IMR-90 (cell line): ENCODE measurements around the gene CWC15. TPM values are rescaled to one million over a fixed set of nuclear protein-coding genes. Genes with fewer than 3 reads are reported as not detected.

ENCODE experiments used
- ATAC-seq: fragments of 200-7000 bp; cut with Tn5 transposase; 2 replicates; pipeline ENCODE4 v1.9.1; 2020; ENCODE audit warnings: low read depth, mild to moderate bottlenecking, moderate library complexity
- BruUV-seq: library from RNA; stranded (reverse); fragments of 400-500 nt; replicated peaks from 2 replicates; lab custom pipeline; 2021; lab: Mats Ljungman, UMichigan
- CTCF ChIA-PET: fragments of 300-600 bp; formaldehyde crosslinking; extraction: SDS; loops from one replicate; lab custom pipeline; 2021; ENCODE audit warnings: antibody characterized with exemption; lab: Yijun Ruan, JAX
- POLR2A ChIA-PET: fragments of 300-600 bp; sonication (Branson Sonifier 250); formaldehyde crosslinking; loops from one replicate; lab custom pipeline; 2022; ENCODE audit warnings: antibody characterized with exemption; ENCODE audit not compliant: unreplicated experiment; lab: Charles Lee
- DNase-seq: peaks from one replicate; pipeline ENCODE4 v3.0.0; 2013
- H2AFZ ChIP-seq: replicated peaks from 2 replicates; pipeline ENCODE3; 2013; ENCODE audit warnings: low read length, mild to moderate bottlenecking; ENCODE audit not compliant: poor library complexity
- H2AK5ac ChIP-seq: 2 replicates; pipeline ENCODE4 v1.6.1; 2013; ENCODE audit warnings: low read depth, low read length, inconsistent platforms
- H2AK9ac ChIP-seq: replicated peaks from 2 replicates; pipeline ENCODE3; 2013; ENCODE audit warnings: mild to moderate bottlenecking, low read depth, low read length, moderate library complexity; ENCODE audit not compliant: poor library complexity
- H2BK120ac ChIP-seq: 2 replicates; pipeline ENCODE4 v1.6.1; 2013; ENCODE audit warnings: low read depth, low read length, inconsistent platforms
- H2BK15ac ChIP-seq: 3 replicates; pipeline ENCODE4 v1.6.1; 2013; ENCODE audit warnings: low read depth, low read length, inconsistent platforms
- H2BK20ac ChIP-seq: 2 replicates; pipeline ENCODE4 v1.6.1; 2013; ENCODE audit warnings: low read depth, mild to moderate bottlenecking, inconsistent platforms, low read length, moderate library complexity
- H2BK5ac ChIP-seq: 2 replicates; pipeline ENCODE4 v1.6.1; 2013; ENCODE audit warnings: mild to moderate bottlenecking, low read depth, low read length, inconsistent platforms; ENCODE audit not compliant: poor library complexity, severe bottlenecking
- H3K14ac ChIP-seq: replicated peaks from 2 replicates; pipeline ENCODE4 v1.6.1; 2013; ENCODE audit warnings: low read depth, low read length, inconsistent platforms
- H3K18ac ChIP-seq: 2 replicates; pipeline ENCODE4 v1.6.1; 2013; ENCODE audit warnings: low read depth, low read length, control low read depth
- H3K23ac ChIP-seq: 2 replicates; pipeline ENCODE4 v1.6.1; 2013; ENCODE audit warnings: low read depth, low read length, inconsistent platforms
- H3K27ac ChIP-seq: 2 replicates; pipeline ENCODE4 v1.5.1; 2013; ENCODE audit warnings: mild to moderate bottlenecking, control low read depth, low read length; ENCODE audit not compliant: insufficient read depth
- H3K27me3 ChIP-seq: 2 replicates; pipeline ENCODE4 v1.6.1; 2013; ENCODE audit warnings: low read length; ENCODE audit not compliant: control insufficient read depth, insufficient read depth
- H3K36me3 ChIP-seq: 2 replicates; pipeline ENCODE4 v1.6.1; 2013; ENCODE audit warnings: low read length, mixed read lengths; ENCODE audit not compliant: control insufficient read depth, insufficient read depth
- H3K4ac ChIP-seq: 2 replicates; pipeline ENCODE4 v1.6.1; 2013; ENCODE audit warnings: low read depth, low read length, inconsistent platforms
- H3K4me1 ChIP-seq: 2 replicates; pipeline ENCODE4 v1.6.1; 2013; ENCODE audit warnings: low read length, mixed read lengths; ENCODE audit not compliant: control insufficient read depth, insufficient read depth
- H3K4me2 ChIP-seq: 2 replicates; pipeline ENCODE4 v1.6.1; 2013; ENCODE audit warnings: low read depth, mild to moderate bottlenecking, control low read depth, low read length, moderate library complexity
- H3K4me3 ChIP-seq: 2 replicates; pipeline ENCODE4 v1.5.1; 2013; ENCODE audit warnings: low read depth, mild to moderate bottlenecking, control low read depth, low read length, moderate library complexity; ENCODE audit not compliant: insufficient read depth
- H3K56ac ChIP-seq: 2 replicates; pipeline ENCODE4 v1.6.1; 2013; ENCODE audit warnings: low read length, inconsistent platforms; ENCODE audit not compliant: insufficient read depth; ENCODE audit errors: extremely low read depth
- H3K79me1 ChIP-seq, 2 experiments: 2 replicates each; pipeline ENCODE4 v1.6.1; 2013; ENCODE audit warnings: low read length in 2 of 2, inconsistent platforms in 1 of 2, low read depth in 1 of 2
- H3K9ac ChIP-seq: 2 replicates; pipeline ENCODE4 v1.6.1; 2013; ENCODE audit warnings: low read depth, low read length, control low read depth
- H3K9me1 ChIP-seq: 2 replicates; pipeline ENCODE4 v1.6.1; 2013; ENCODE audit warnings: low read length, inconsistent platforms; ENCODE audit not compliant: insufficient read depth
- H3K9me3 ChIP-seq: 2 replicates; pipeline ENCODE4 v1.6.1; 2013; ENCODE audit warnings: low read length; ENCODE audit not compliant: control insufficient read depth, insufficient read depth
- H4K20me1 ChIP-seq: 2 replicates; pipeline ENCODE4 v1.6.1; 2013; ENCODE audit warnings: low read length, inconsistent platforms; ENCODE audit not compliant: insufficient read depth
- H4K5ac ChIP-seq: 2 replicates; pipeline ENCODE4 v1.6.1; 2013; ENCODE audit warnings: mild to moderate bottlenecking, low read depth, low read length, control low read depth
- H4K8ac ChIP-seq, 2 experiments: 2 replicates each; pipeline ENCODE4 v1.6.1; 2013; ENCODE audit warnings: low read depth in 2 of 2, low read length in 2 of 2, control low read depth in 1 of 2, inconsistent platforms in 1 of 2
- H4K91ac ChIP-seq: 2 replicates; pipeline ENCODE4 v1.6.1; 2013; ENCODE audit warnings: low read depth, low read length, inconsistent platforms; ENCODE audit not compliant: insufficient read depth
- CEBPB ChIP-seq: IDR thresholded peaks from 2 replicates; pipeline ENCODE4 v1.6.1; 2012; ENCODE audit warnings: low read depth, low read length, improper control_type of control experiment
- CTCF ChIP-seq: conservative IDR thresholded peaks from 2 replicates; pipeline ENCODE4 v1.5.1; 2012; ENCODE audit warnings: mild to moderate bottlenecking, low read depth, low read length, improper control_type of control experiment
- MAFK ChIP-seq: IDR thresholded peaks from 2 replicates; pipeline ENCODE4 v1.6.1; 2012; ENCODE audit warnings: low read depth, low read length, improper control_type of control experiment
- RCOR1 ChIP-seq: IDR thresholded peaks from 2 replicates; pipeline ENCODE4 v1.6.1; 2012; ENCODE audit warnings: mild to moderate bottlenecking, low read length, improper control_type of control experiment; ENCODE audit not compliant: insufficient replicate concordance
- WGBS, 2 experiments: methylation state at CpG; one replicate each; pipeline versions ENCODE4 v1.1.5 to v1.1.7; 2013; ENCODE audit warnings: missing lambda C conversion rate in 2 of 2; ENCODE audit not compliant: insufficient read length in 1 of 2; ENCODE audit errors: extremely low coverage in 2 of 2; 5-methylcytosine and 5-hydroxymethylcytosine counted together
- dilution Hi-C: fragments of 300-500 bp; cut with HindIII; formaldehyde crosslinking; loops from one replicate; pipeline ENCODE4 v1.14.3; 2018; ENCODE audit warnings: low sequenced_read_pairs; ENCODE audit not compliant: unreplicated experiment
- in situ Hi-C: fragments of 300-500 bp; cut with MboI; formaldehyde crosslinking; loops from 3 replicates; pipeline ENCODE4 v1.14.3; 2019; ENCODE audit warnings: low sequenced_read_pairs, inconsistent platforms, mixed read lengths
- intact Hi-C: fragments of 100-400 bp; cut with micrococcal nuclease; formaldehyde crosslinking; loops from 2 replicates; pipeline ENCODE4 v1.10.0; 2022
- polyA plus RNA-seq, 3 experiments: library from polyadenylated mRNA; depleted of rRNA; stranded (reverse); fragments of >200 nt; gene quantifications; 2 replicates each; pipeline ENCODE4 v1.2.3, GENCODE V29; 2012; ENCODE audit warnings: low replicate concordance in 1 of 3
- total RNA-seq: library from RNA; depleted of rRNA; stranded (reverse); fragments of >200 nt; gene quantifications from 2 replicates; pipeline ENCODE4 v1.2.3, GENCODE V29; 2012; rRNA removed

The CWC15 gene
- total and polyA plus RNA-seq, 2 of the 4 experiments (the other 2 are of a cell fraction) = 38.4 to 48.6 TPM

GRCh38 chr11:94912806-94913205 lies 60.5 kb downstream of the CWC15 start:
- Histone ChIP-seq H3K27me3 (no peaks in the 10 kb centered on the region), H3K9ac (no peak overlapping the region), H3K4me2 (no peak overlapping the region), H3K9me3 (no peaks in the 10 kb centered on the region), H4K91ac (no peak overlapping the region), H2BK120ac (no peak overlapping the region), H4K8ac (no peak overlapping the region), H3K23ac (no peak overlapping the region), H3K4me1 (peaks cover 15% of the 10 kb centered on the region), H2BK20ac (no peak overlapping the region), H3K9me1 (peaks cover 12% of the 10 kb centered on the region; the same call in 1 of the 2 replicates), H3K14ac (no peak overlapping the region), H2AK9ac (no peak overlapping the region), H2AK5ac (no peak overlapping the region), H3K56ac (no peak overlapping the region), H3K4ac (no peak overlapping the region), H3K36me3 (no peaks in the 10 kb centered on the region), H2BK15ac (no peak overlapping the region), H2AFZ (no peak overlapping the region), H4K20me1 (no peaks in the 10 kb centered on the region), H3K27ac (no peak overlapping the region), H3K79me1 (no peaks in the 10 kb centered on the region), H2BK5ac (no peak overlapping the region), H3K4me3 (no peak overlapping the region), H4K5ac (no peak overlapping the region), H3K18ac (no peak overlapping the region)
- dilution Hi-C loops = no loop called here
- ChIA-PET CTCF (no interaction called here), POLR2A (no interaction called here)
- DNase-seq = no peak
- in situ Hi-C loops = no loop called here
- no CpG with 5 or more reads among the region's 9 CpGs for WGBS, 2 experiments
- TF ChIP-seq RCOR1 = no peak
- TF ChIP-seq CTCF = no peak
- TF ChIP-seq CEBPB = no peak
- no peak for TF ChIP-seq MAFK
- no peak for ATAC-seq
- intact Hi-C loops = no loop called here
- BruUV-seq = no TSS peak

Other genes starting within 250 kb of the CWC15 start
- 49.5 and 58.6 TPM in 2 replicates for gene AMOTL1, start 205.2 kb downstream of the CWC15 start, total RNA-seq
- 18.4 and 18.6 TPM in 2 replicates for gene AMOTL1, start 205.2 kb downstream of the CWC15 start, polyA plus RNA-seq (2012; rRNA removed)
- gene KDM4D, start 153 bp upstream of the CWC15 start, total RNA-seq = 0.90 and 1.1 TPM in 2 replicates
- 0.99 and 1.1 TPM in 2 replicates for gene KDM4D, start 153 bp upstream of the CWC15 start, polyA plus RNA-seq (2012; rRNA removed)
- not detected in 2 replicates for gene KDM4E, start 51.7 kb upstream of the CWC15 start, total RNA-seq
- not detected in 2 replicates for gene KDM4E, start 51.7 kb upstream of the CWC15 start, polyA plus RNA-seq (2012; rRNA removed)
- gene KDM4F, start 75.9 kb upstream of the CWC15 start, total RNA-seq = not detected in 2 replicates
- not detected in 2 replicates for gene KDM4F, start 75.9 kb upstream of the CWC15 start, polyA plus RNA-seq (2012; rRNA removed)
- gene SRSF8, start 93.4 kb upstream of the CWC15 start, total RNA-seq = 3.4 and 4.4 TPM in 2 replicates
- gene SRSF8, start 93.4 kb upstream of the CWC15 start, polyA plus RNA-seq (2012; rRNA removed) = 11.3 and 14.3 TPM in 2 replicates
- 17.6 and 20.6 TPM in 2 replicates for gene ENDOD1, start 116.3 kb upstream of the CWC15 start, total RNA-seq
- gene ENDOD1, start 116.3 kb upstream of the CWC15 start, polyA plus RNA-seq (2012; rRNA removed) = 6.5 and 7.0 TPM in 2 replicates